MM.1S (cell line): Measurements from ENCODE around the gene MYO1B.

Experiments used
- DNase-seq: peaks from one replicate; pipeline ENCODE4 v3.0.0-alpha.2; 2015
- H2AFZ ChIP-seq: fragments of 300-600 bp; sonication (generic); 2 replicates; pipeline ENCODE4 v1.6.0; 2016; ENCODE audit warnings: antibody characterized with exemption, low read length
- H3F3A ChIP-seq: fragments of 300-600 bp; sonication (generic); 2 replicates; pipeline ENCODE4 v1.6.1; 2016; ENCODE audit warnings: mild to moderate bottlenecking, antibody characterized with exemption, low read length, moderate library complexity, mixed read lengths; ENCODE audit not compliant: insufficient read depth
- H3K27ac ChIP-seq: fragments of 300-600 bp; sonication (generic); 2 replicates; pipeline ENCODE4 v1.5.1; 2016; ENCODE audit warnings: mild to moderate bottlenecking, low read length
- H3K27me3 ChIP-seq: fragments of 300-600 bp; sonication (generic); replicated peaks from 2 replicates; pipeline ENCODE4 v1.6.0; 2016; ENCODE audit warnings: low read length; ENCODE audit not compliant: insufficient read depth
- H3K36me3 ChIP-seq: fragments of 300-600 bp; sonication (generic); replicated peaks from 2 replicates; pipeline ENCODE4 v1.6.1; 2016; ENCODE audit warnings: mild to moderate bottlenecking, low read length, mixed read lengths; ENCODE audit not compliant: insufficient read depth
- H3K4me1 ChIP-seq: fragments of 300-600 bp; sonication (generic); 2 replicates; pipeline ENCODE4 v1.6.1; 2016; ENCODE audit warnings: low read length, mixed read lengths
- H3K4me2 ChIP-seq: fragments of 300-600 bp; sonication (generic); 2 replicates; pipeline ENCODE4 v1.6.0; 2016; ENCODE audit warnings: low read depth, low read length
- H3K4me3 ChIP-seq: fragments of 300-600 bp; sonication (generic); 2 replicates; pipeline ENCODE4 v1.5.1; 2016; ENCODE audit warnings: low read length, mixed read lengths
- H3K79me2 ChIP-seq: fragments of 300-600 bp; sonication (generic); 2 replicates; pipeline ENCODE4 v1.6.1; 2016; ENCODE audit warnings: mixed run types, low read length, mixed read lengths
- H3K9ac ChIP-seq: fragments of 300-600 bp; sonication (generic); 2 replicates; pipeline ENCODE4 v1.6.1; 2016; ENCODE audit warnings: low read length, mixed read lengths
- H3K9me2 ChIP-seq: fragments of 300-600 bp; sonication (generic); replicated peaks from 2 replicates; pipeline ENCODE4 v1.6.1; 2016; ENCODE audit warnings: mild to moderate bottlenecking, low read length, mixed read lengths; ENCODE audit not compliant: insufficient read depth
- H3K9me3 ChIP-seq: fragments of 300-600 bp; sonication (generic); replicated peaks from 2 replicates; pipeline ENCODE4 v1.6.1; 2016; ENCODE audit warnings: mild to moderate bottlenecking, low read length, mixed read lengths; ENCODE audit not compliant: insufficient read depth
- H4K20me1 ChIP-seq: fragments of 300-600 bp; sonication (generic); 2 replicates; pipeline ENCODE4 v1.6.1; 2016; ENCODE audit warnings: mild to moderate bottlenecking, low read length, moderate library complexity, mixed read lengths; ENCODE audit not compliant: insufficient read depth
- CTCF ChIP-seq: fragments of 300-600 bp; sonication (generic); IDR thresholded peaks from 2 replicates; pipeline ENCODE4 v1.5.1; 2016; ENCODE audit warnings: antibody characterized with exemption, low read length, mixed read lengths
- EZH2 ChIP-seq: fragments of 300-600 bp; sonication (generic); optimal IDR thresholded peaks from 2 replicates; pipeline ENCODE3; 2017; ENCODE audit warnings: low read depth, mild to moderate bottlenecking, antibody characterized with exemption, low read length, mixed read lengths
- EZH2phosphoT487 ChIP-seq: fragments of 300-600 bp; sonication (generic); IDR thresholded peaks from 2 replicates; pipeline ENCODE4 v1.6.1; 2018; ENCODE audit warnings: antibody characterized with exemption, low read length

The MYO1B gene

GRCh38 chr2:191218292-191218898 is 26.8 kb upstream of the MYO1B start:
- no peak overlapping the region for H3K4me3 ChIP-seq
- no peak overlapping the region for H3K9ac ChIP-seq
- H3K27ac ChIP-seq = no peak overlapping the region
- no peak for DNase-seq
- TF ChIP-seq EZH2 = no peak
- TF ChIP-seq CTCF = peak; percentile 40
- H3K4me1 ChIP-seq = no peaks in the 10 kb centered on the region
- no peak overlapping the region for H3K4me2 ChIP-seq
- H3K79me2 ChIP-seq = no peaks in the 10 kb centered on the region
- H3K9me3 ChIP-seq = no peaks in the 10 kb centered on the region
- no peaks in the 10 kb centered on the region for H3K36me3 ChIP-seq
- H3K27me3 ChIP-seq = no peaks in the 10 kb centered on the region
- no peaks in the 10 kb centered on the region for H3K9me2 ChIP-seq
- H3F3A ChIP-seq = no peaks in the 10 kb centered on the region
- H2AFZ ChIP-seq = no peak overlapping the region
- H4K20me1 ChIP-seq = no peaks in the 10 kb centered on the region

GRCh38 chr2:191220671-191221070 is 24.5 kb upstream of the MYO1B start:
- Histone ChIP-seq H3K36me3 (no peaks in the 10 kb centered on the region), H3K4me1 (no peaks in the 10 kb centered on the region), H2AFZ (no peak overlapping the region), H3K27me3 (no peaks in the 10 kb centered on the region), H3K9me2 (no peaks in the 10 kb centered on the region), H4K20me1 (no peaks in the 10 kb centered on the region), H3K4me2 (no peak overlapping the region), H3K79me2 (no peaks in the 10 kb centered on the region), H3K9ac (no peak overlapping the region), H3K27ac (no peak overlapping the region), H3K4me3 (no peak overlapping the region), H3F3A (no peaks in the 10 kb centered on the region), H3K9me3 (no peaks in the 10 kb centered on the region)
- DNase-seq = no peak
- TF ChIP-seq CTCF (no peak), EZH2 (no peak), EZH2phosphoT487 (no peak)

GRCh38 chr2:191221666-191222065 is 23.5 kb upstream of the MYO1B start:
- H3K27me3 ChIP-seq = no peaks in the 10 kb centered on the region
- no peaks in the 10 kb centered on the region for H3K36me3 ChIP-seq

More at GRCh38 chr2:191221666-191222065, 23.5 kb upstream of the MYO1B start:
- H3K9me3 ChIP-seq = no peaks in the 10 kb centered on the region
- H3K27ac ChIP-seq = no peak overlapping the region
- no peak overlapping the region for H3K4me2 ChIP-seq
- H3K4me1 ChIP-seq = no peaks in the 10 kb centered on the region
- no peak for DNase-seq
- TF ChIP-seq EZH2phosphoT487 (no peak), EZH2 (no peak), CTCF (no peak)
- no peak overlapping the region for H2AFZ ChIP-seq
- no peaks in the 10 kb centered on the region for H3K79me2 ChIP-seq
- H4K20me1 ChIP-seq = no peaks in the 10 kb centered on the region
- no peak overlapping the region for H3K9ac ChIP-seq
- no peak overlapping the region for H3K4me3 ChIP-seq
- no peaks in the 10 kb centered on the region for H3F3A ChIP-seq
- no peaks in the 10 kb centered on the region for H3K9me2 ChIP-seq
